Astrocyte of the spinal cord (primary cell): Measurements from ENCODE around the gene WDR44.

Source experiments
- DNase-seq: peaks from one replicate; pipeline ENCODE4 v3.0.0; 2011; ENCODE audit warnings: low read depth, low spot score
- H3K4me3 ChIP-seq: 2 replicates; pipeline ENCODE4 v1.5.1; 2011; ENCODE audit warnings: low read depth, mild to moderate bottlenecking, low read length, moderate library complexity
- CTCF ChIP-seq: IDR thresholded peaks from 2 replicates; pipeline ENCODE4 v1.5.1; 2012; ENCODE audit warnings: low read depth, mild to moderate bottlenecking, low read length, inconsistent platforms
- in situ Hi-C: cut with HindIII; loops from 2 replicates; pipeline ENCODE4 v1.10.0; 2017; ENCODE audit warnings: low sequenced_read_pairs

Gene WDR44

GRCh38 chrX:118348186-118348810, 2.4 kb downstream of the WDR44 start:
- TF ChIP-seq CTCF: no peak
- DNase-seq: no peak
- in situ Hi-C loops: no loop called here
- peak overlapping the region; percentile 87 for H3K4me3 ChIP-seq

DNA sequence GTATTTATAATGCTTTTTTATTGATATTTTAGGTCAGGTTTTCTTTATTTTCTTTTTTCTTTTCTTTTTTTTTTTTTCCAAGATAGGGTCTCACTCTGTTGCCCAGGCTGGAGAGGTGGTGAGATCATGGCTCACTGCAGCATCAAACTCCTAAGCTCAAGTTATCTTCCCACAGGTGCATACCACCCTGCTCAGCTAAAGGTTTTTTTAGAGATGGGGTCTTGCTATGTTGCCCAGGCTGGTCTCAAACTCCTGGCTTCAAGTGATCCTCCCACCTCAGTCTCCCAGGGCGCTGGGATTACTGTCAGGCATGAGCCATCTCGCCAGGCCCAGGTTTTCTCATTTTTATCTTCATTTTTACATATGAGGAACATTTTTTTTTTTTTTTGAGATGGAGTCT, 3.3 kb downstream of the WDR44 start:
- in situ Hi-C loops: no loop called here
- H3K4me3 ChIP-seq: no peak overlapping the region
- no peak for DNase-seq
- TF ChIP-seq CTCF: no peak

DNA sequence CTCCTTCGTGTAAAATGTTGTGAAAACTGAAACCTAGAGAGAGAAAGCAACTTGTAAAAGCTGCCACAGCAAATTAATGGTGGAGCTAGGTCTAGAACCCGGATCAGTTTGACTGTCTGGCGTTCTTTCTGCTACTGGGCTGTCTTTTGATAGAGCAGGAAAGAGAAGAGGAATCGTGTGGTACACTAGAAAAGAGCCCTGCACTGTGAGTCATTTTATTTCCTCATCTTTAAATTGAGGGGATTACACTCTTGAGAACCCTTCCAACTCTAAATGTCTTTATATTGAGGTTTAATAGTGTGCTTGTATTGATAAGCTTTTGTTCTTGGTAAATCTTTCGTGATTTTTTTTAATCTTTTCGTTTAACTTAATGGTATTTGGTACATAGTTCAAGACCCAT, 4.3 kb downstream of the WDR44 start:
- in situ Hi-C loops: no loop called here
- no peak for DNase-seq
- no peak for TF ChIP-seq CTCF
- H3K4me3 ChIP-seq: no peak overlapping the region

DNA sequence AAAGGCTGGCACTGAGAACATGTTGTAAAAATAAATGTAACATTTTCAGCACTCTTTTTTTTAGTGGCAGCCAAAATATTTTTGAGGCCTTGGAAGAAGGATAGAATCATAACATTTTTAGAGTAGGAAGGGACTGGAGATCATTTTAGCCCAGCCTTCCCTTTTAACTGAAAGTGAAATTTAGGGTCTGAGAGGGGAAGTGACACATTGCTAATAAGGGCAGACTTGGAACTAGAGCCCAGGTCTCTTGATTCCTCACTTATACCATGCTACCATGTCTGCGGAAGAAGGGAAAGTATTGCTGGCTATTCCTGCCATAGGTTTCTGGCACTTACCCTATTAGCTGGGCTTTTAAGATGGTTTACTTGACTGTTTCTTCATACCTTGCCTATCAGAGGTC, 4.8 kb downstream of the WDR44 start:
- in situ Hi-C loops: no loop called here
- no peak for TF ChIP-seq CTCF
- H3K4me3 ChIP-seq: no peak overlapping the region
- no peak for DNase-seq

- no peak for TF ChIP-seq CTCF
- in situ Hi-C loops: no loop called here
- no peak for DNase-seq
- no peak overlapping the region for H3K4me3 ChIP-seq
These were observed 6.7 kb downstream of the WDR44 start for GRCh38 chrX:118352566-118352965.

- H3K4me3 ChIP-seq: no peak overlapping the region
- no peak for TF ChIP-seq CTCF
- DNase-seq: no peak
- in situ Hi-C loops: no loop called here
These were observed 7.4 kb downstream of the WDR44 start for GRCh38 chrX:118353081-118353850.
